Peyer's patch (tissue), 4 donors: ENCODE measurements around the gene NFKBIE. TPM values are rescaled to one million over a fixed set of nuclear protein-coding genes. Genes with fewer than 3 reads are reported as not detected.

ENCODE experiments used
- DNase-seq, 3 donors: peaks; one replicate each; pipeline ENCODE4 v3.0.0-alpha.2; 2017 to 2019
- H3K27ac ChIP-seq, 4 donors: fragments of 200-600 bp; sonication (generic); one replicate each; pipeline ENCODE4 v1.5.1; 2016 to 2019
- H3K27me3 ChIP-seq, 2 donors: fragments of 200-600 bp; sonication (generic); one replicate each; pipeline ENCODE4 v1.5.1; 2019
- H3K36me3 ChIP-seq, 3 donors: fragments of 200-600 bp; sonication (generic); one replicate each; pipeline ENCODE4 v1.5.1; 2016 to 2019
- H3K4me1 ChIP-seq, 4 donors: fragments of 200-600 bp; sonication (generic); one replicate each; pipeline ENCODE4 v1.5.1; 2016 to 2019
- H3K4me3 ChIP-seq, 4 donors: fragments of 200-600 bp; sonication (generic); 1 replicate in 3 of 4; 2 replicates in 1 of 4; pipeline ENCODE4 v1.5.1; 2016 to 2019; ENCODE audit warnings: mild to moderate bottlenecking in 1 of 4
- H3K9me3 ChIP-seq, 4 donors: fragments of 200-600 bp; sonication (generic); one replicate each; pipeline ENCODE4 v1.5.1; 2016 to 2019; ENCODE audit warnings: mild to moderate bottlenecking in 1 of 4
- POLR2A ChIP-seq, 2 donors: fragments of 450-650 bp; IDR thresholded peaks; one replicate each; pipeline ENCODE4 v1.5.1; 2017; ENCODE audit warnings: antibody characterized with exemption in 2 of 2, mild to moderate bottlenecking in 2 of 2, moderate library complexity in 2 of 2
- total RNA-seq, 4 donors: library from RNA; depleted of rRNA; stranded (reverse); fragments of >200 nt; gene quantifications; one replicate each; pipeline ENCODE4 v1.1.0, GENCODE V29; 2016
- TF ChIP-seq, protein P1 (sequence below), 6 experiments: fragments of 450-650 bp in 4 of 6; fragments of 200-600 bp in 2 of 6; sonication (generic) in 1 of 6; IDR thresholded peaks; one replicate each; pipeline ENCODE4 v1.5.1; 2017 to 2019; ENCODE audit warnings: antibody characterized with exemption in 6 of 6, mild to moderate bottlenecking in 3 of 6, moderate library complexity in 1 of 6

Gene NFKBIE
- total RNA-seq, 4 donors from 2014 or later, result 16.9 to 36.3 (median 24.9) TPM

DNA sequence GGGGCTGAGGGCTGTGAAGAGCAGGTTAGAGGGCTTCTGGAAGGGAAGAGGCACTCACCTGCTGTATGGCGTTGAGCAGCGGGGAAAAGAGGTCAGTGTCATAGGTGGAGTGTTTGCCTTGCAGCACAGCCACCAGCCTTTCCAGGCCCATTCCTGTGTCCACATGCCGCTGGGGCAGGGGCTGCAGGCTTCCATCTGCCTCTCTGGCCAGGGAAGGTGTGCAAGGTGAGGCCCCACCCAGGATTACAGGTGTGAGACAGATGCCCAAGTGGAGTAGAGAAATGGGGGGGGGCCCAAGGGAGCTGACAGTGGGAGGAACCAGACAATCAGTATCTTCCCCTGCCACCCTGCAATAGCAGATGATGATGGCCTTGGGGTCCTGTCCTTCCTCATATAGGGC, 44.9 kb upstream of the NFKBIE start:
- peaks cover 0 to 62% (median 0%) of the 10 kb centered on the region in 3 donors for H3K36me3 ChIP-seq
- no peaks in the 10 kb centered on the region for H3K9me3 ChIP-seq
- peaks cover 0 to 30% (median 0%) of the 10 kb centered on the region in 4 donors for H3K4me1 ChIP-seq
- H3K4me3 ChIP-seq, result peak overlapping the region in 1 of 4 donors; percentile 6
- TF ChIP-seq, protein P1, sequence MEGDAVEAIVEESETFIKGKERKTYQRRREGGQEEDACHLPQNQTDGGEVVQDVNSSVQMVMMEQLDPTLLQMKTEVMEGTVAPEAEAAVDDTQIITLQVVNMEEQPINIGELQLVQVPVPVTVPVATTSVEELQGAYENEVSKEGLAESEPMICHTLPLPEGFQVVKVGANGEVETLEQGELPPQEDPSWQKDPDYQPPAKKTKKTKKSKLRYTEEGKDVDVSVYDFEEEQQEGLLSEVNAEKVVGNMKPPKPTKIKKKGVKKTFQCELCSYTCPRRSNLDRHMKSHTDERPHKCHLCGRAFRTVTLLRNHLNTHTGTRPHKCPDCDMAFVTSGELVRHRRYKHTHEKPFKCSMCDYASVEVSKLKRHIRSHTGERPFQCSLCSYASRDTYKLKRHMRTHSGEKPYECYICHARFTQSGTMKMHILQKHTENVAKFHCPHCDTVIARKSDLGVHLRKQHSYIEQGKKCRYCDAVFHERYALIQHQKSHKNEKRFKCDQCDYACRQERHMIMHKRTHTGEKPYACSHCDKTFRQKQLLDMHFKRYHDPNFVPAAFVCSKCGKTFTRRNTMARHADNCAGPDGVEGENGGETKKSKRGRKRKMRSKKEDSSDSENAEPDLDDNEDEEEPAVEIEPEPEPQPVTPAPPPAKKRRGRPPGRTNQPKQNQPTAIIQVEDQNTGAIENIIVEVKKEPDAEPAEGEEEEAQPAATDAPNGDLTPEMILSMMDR (IDR thresholded peaks at IDR 0.05), result no peak
- no peak for TF ChIP-seq POLR2A (IDR thresholded peaks at IDR 0.05)
- peak in 1 of 3 donors; percentile 32 for DNase-seq
- H3K27ac ChIP-seq, result peak overlapping the region in 3 of 4 donors; percentile 19 to 70 (median 61)
- H3K27me3 ChIP-seq, result no peaks in the 10 kb centered on the region

DNA sequence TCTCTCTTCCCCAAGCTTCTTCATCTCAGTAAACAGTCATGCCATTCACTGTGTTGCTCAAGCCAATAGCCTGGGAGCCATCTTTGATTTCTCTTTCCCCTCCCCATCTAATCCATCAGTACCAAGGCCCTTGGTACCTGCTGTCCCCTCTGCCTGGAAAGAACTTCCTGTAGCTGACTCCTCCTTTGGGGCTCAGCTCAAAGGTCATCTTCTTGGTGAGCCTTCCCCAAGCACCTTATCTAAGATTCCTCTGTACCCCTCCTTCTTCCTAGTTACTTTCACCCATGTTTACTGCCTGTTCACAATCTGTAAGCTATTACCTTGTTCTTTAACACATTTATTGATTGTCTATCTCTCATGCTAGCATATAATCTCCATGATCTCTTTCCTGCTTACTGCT, 44.3 kb upstream of the NFKBIE start:
- no peak for TF ChIP-seq POLR2A (IDR thresholded peaks at IDR 0.05)
- TF ChIP-seq, protein P1 (IDR thresholded peaks at IDR 0.05), result no peak
- peak overlapping the region in 2 of 4 donors; percentile 61 to 70 for H3K27ac ChIP-seq
- H3K9me3 ChIP-seq, result no peaks in the 10 kb centered on the region
- DNase-seq, result peak in 1 of 3 donors; percentile 70
- no peaks in the 10 kb centered on the region for H3K27me3 ChIP-seq
- peaks cover 0 to 68% (median 0%) of the 10 kb centered on the region in 3 donors for H3K36me3 ChIP-seq
- no peak overlapping the region for H3K4me3 ChIP-seq
- H3K4me1 ChIP-seq, result peaks cover 0 to 30% (median 0%) of the 10 kb centered on the region in 4 donors

GRCh38 chr6:44309092-44309491, 43.7 kb upstream of the NFKBIE start:
- no peak overlapping the region for H3K4me3 ChIP-seq
- peaks cover 0 to 73% (median 0%) of the 10 kb centered on the region in 3 donors for H3K36me3 ChIP-seq
- TF ChIP-seq, protein P1 (IDR thresholded peaks at IDR 0.05), result no peak
- TF ChIP-seq POLR2A (IDR thresholded peaks at IDR 0.05), result no peak
- H3K27ac ChIP-seq, result peak overlapping the region in 1 of 4 donors; percentile 1
- no peaks in the 10 kb centered on the region for H3K9me3 ChIP-seq
- H3K27me3 ChIP-seq, result no peaks in the 10 kb centered on the region
- no peak for DNase-seq
- H3K4me1 ChIP-seq, result peaks cover 0 to 30% (median 0%) of the 10 kb centered on the region in 4 donors

DNA sequence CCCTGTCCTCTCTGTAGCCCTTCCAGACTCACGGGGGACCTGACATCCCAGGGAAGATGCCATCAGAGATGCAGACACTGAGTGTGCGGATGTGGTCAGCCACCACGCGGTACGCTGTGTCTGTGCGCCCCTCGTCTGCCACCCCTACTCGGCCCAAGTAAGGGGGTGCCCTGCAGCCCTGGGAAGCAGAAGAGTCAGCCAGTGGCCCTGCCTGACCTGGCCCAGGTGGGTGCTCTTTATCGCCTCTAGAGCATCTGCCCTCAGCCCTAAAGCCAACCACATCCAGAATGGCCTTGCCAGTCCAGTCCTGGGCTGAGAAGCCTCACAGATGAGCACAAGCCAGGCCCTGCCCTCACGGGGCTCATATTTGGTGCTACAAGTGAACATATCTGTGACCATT, 41.9 kb upstream of the NFKBIE start:
- no peak for DNase-seq
- Histone ChIP-seq H3K4me3 (no peak overlapping the region), H3K9me3 (no peaks in the 10 kb centered on the region), H3K27me3 (no peaks in the 10 kb centered on the region), H3K4me1 (peaks cover 0 to 27% (median 0%) of the 10 kb centered on the region in 4 donors), H3K27ac (no peak overlapping the region), H3K36me3 (peaks cover 0 to 92% (median 0%) of the 10 kb centered on the region in 3 donors)
- TF ChIP-seq, protein P1 (IDR thresholded peaks at IDR 0.05), result no peak
- no peak for TF ChIP-seq POLR2A (IDR thresholded peaks at IDR 0.05)

GRCh38 chr6:44306710-44307109, 41.4 kb upstream of the NFKBIE start:
- no peaks in the 10 kb centered on the region for H3K27me3 ChIP-seq
- peaks cover 0 to 22% (median 0%) of the 10 kb centered on the region in 4 donors for H3K4me1 ChIP-seq
- TF ChIP-seq POLR2A (IDR thresholded peaks at IDR 0.05), result no peak
- no peak overlapping the region for H3K4me3 ChIP-seq
- DNase-seq, result no peak
- H3K9me3 ChIP-seq, result no peaks in the 10 kb centered on the region
- H3K36me3 ChIP-seq, result peaks cover 0 to 96% (median 0%) of the 10 kb centered on the region in 3 donors
- H3K27ac ChIP-seq, result no peak overlapping the region

GRCh38 chr6:44305200-44305725, 39.9 kb upstream of the NFKBIE start:
- TF ChIP-seq POLR2A (IDR thresholded peaks at IDR 0.05), result no peak
- TF ChIP-seq, protein P1 (IDR thresholded peaks at IDR 0.05), result no peak
- no peak for DNase-seq
- H3K27ac ChIP-seq, result no peak overlapping the region
- H3K27me3 ChIP-seq, result no peaks in the 10 kb centered on the region
- peaks cover 0 to 96% (median 0%) of the 10 kb centered on the region in 3 donors for H3K36me3 ChIP-seq
- H3K4me1 ChIP-seq, result peaks cover 0 to 8% (median 0%) of the 10 kb centered on the region in 4 donors
- no peaks in the 10 kb centered on the region for H3K9me3 ChIP-seq
- H3K4me3 ChIP-seq, result no peak overlapping the region
